OCI-LY1 (cell line): Measurements from ENCODE around the gene PHYHIPL.

Experiments
- H2AFZ ChIP-seq: fragments of 200-600 bp; sonication (generic), shearing (Covaris generic); 2 replicates; pipeline ENCODE4 v1.6.0; 2014; ENCODE audit warnings: antibody characterized with exemption, mild to moderate bottlenecking, low read length
- H3F3A ChIP-seq: fragments of 200-600 bp; sonication (generic), shearing (Covaris generic); 2 replicates; pipeline ENCODE4 v1.6.0; 2014; ENCODE audit warnings: mild to moderate bottlenecking, antibody characterized with exemption, low read length, moderate library complexity; ENCODE audit not compliant: insufficient read depth
- H3K27ac ChIP-seq: fragments of 200-600 bp; sonication (generic); 2 replicates; pipeline ENCODE4 v1.5.1; 2014; ENCODE audit warnings: low read length, mixed run types, mild to moderate bottlenecking, low read depth; ENCODE audit not compliant: poor library complexity, severe bottlenecking
- H3K27me3 ChIP-seq: fragments of 200-600 bp; sonication (generic); 2 replicates; pipeline ENCODE4 v1.6.0; 2014; ENCODE audit warnings: antibody characterized with exemption, mild to moderate bottlenecking, low read length, moderate library complexity; ENCODE audit not compliant: insufficient read depth
- H3K36me3 ChIP-seq: fragments of 200-600 bp; sonication (generic); 2 replicates; pipeline ENCODE4 v1.6.1; 2014; ENCODE audit warnings: mild to moderate bottlenecking, antibody characterized with exemption, low read length, moderate library complexity, mixed read lengths; ENCODE audit not compliant: insufficient read depth
- H3K4me1 ChIP-seq: fragments of 200-600 bp; sonication (generic); 2 replicates; pipeline ENCODE4 v1.5.1; 2014; ENCODE audit warnings: mild to moderate bottlenecking, low read length, moderate library complexity; ENCODE audit not compliant: insufficient read depth, severe bottlenecking
- H3K4me2 ChIP-seq: fragments of 200-600 bp; sonication (generic), shearing (Covaris generic); 2 replicates; pipeline ENCODE4 v1.6.1; 2014; ENCODE audit warnings: low read length
- H3K4me3 ChIP-seq: fragments of 200-600 bp; sonication (generic); 2 replicates; pipeline ENCODE4 v1.5.1; 2014; ENCODE audit warnings: low read length, low read depth, mild to moderate bottlenecking, mixed read lengths; ENCODE audit not compliant: poor library complexity, severe bottlenecking
- H3K79me2 ChIP-seq: fragments of 200-600 bp; shearing (Covaris generic); 2 replicates; pipeline ENCODE4 v1.6.1; 2016; ENCODE audit warnings: mixed run types, low read length, mixed read lengths; ENCODE audit not compliant: insufficient read depth
- H3K9ac ChIP-seq: fragments of 200-600 bp; sonication (generic), shearing (Covaris generic); 2 replicates; pipeline ENCODE4 v1.6.1; 2014; ENCODE audit warnings: mild to moderate bottlenecking, low read length, mixed read lengths
- H3K9me2 ChIP-seq: fragments of 200-600 bp; sonication (generic), shearing (Covaris generic); 2 replicates; pipeline ENCODE4 v1.6.1; 2014; ENCODE audit warnings: low read depth, mild to moderate bottlenecking, low read length, mixed read lengths
- H3K9me3 ChIP-seq: fragments of 200-600 bp; shearing (Covaris generic); 2 replicates; pipeline ENCODE4 v1.6.1; 2014; ENCODE audit warnings: low read length, mixed read lengths
- H4K20me1 ChIP-seq: fragments of 200-600 bp; sonication (generic), shearing (Covaris generic); 2 replicates; pipeline ENCODE4 v1.6.0; 2016; ENCODE audit warnings: mild to moderate bottlenecking, low read length; ENCODE audit not compliant: insufficient read depth
- CTCF ChIP-seq: fragments of 200-600 bp; sonication (generic), shearing (Covaris generic); IDR thresholded peaks from 2 replicates; pipeline ENCODE4 v1.5.1; 2017; ENCODE audit warnings: mild to moderate bottlenecking, antibody characterized with exemption, low read length, moderate library complexity, mixed read lengths
- EZH2 ChIP-seq: fragments of 200-600 bp; sonication (generic), shearing (Covaris generic); IDR thresholded peaks from 2 replicates; pipeline ENCODE4 v1.8.0; 2017; ENCODE audit warnings: borderline replicate concordance, mixed run types, mild to moderate bottlenecking, antibody characterized with exemption, low read length, moderate library complexity, mixed read lengths

PHYHIPL gene

GRCh38 chr10:59283456-59284091, 107.1 kb downstream of the PHYHIPL start:
- H2AFZ ChIP-seq = no peak overlapping the region
- no peak for TF ChIP-seq EZH2
- no peak for TF ChIP-seq CTCF
- H3K9me2 ChIP-seq = no peaks in the 10 kb centered on the region
- H3K9ac ChIP-seq = no peak overlapping the region
- no peak overlapping the region for H3K4me3 ChIP-seq
- no peaks in the 10 kb centered on the region for H3K36me3 ChIP-seq
- no peak overlapping the region for H3K27ac ChIP-seq
- no peaks in the 10 kb centered on the region for H3F3A ChIP-seq
- no peaks in the 10 kb centered on the region for H4K20me1 ChIP-seq
- H3K4me2 ChIP-seq = no peak overlapping the region
- H3K9me3 ChIP-seq = no peaks in the 10 kb centered on the region
- H3K79me2 ChIP-seq = no peaks in the 10 kb centered on the region
- H3K4me1 ChIP-seq = no peaks in the 10 kb centered on the region
- H3K27me3 ChIP-seq = no peaks in the 10 kb centered on the region

GRCh38 chr10:59284118-59284975, 107.9 kb downstream of the PHYHIPL start:
- no peaks in the 10 kb centered on the region for H3F3A ChIP-seq
- no peak overlapping the region for H3K4me3 ChIP-seq
- no peak overlapping the region for H2AFZ ChIP-seq
- no peak overlapping the region for H3K4me2 ChIP-seq
- H3K27me3 ChIP-seq = no peaks in the 10 kb centered on the region
- TF ChIP-seq CTCF (no peak), EZH2 (no peak)
- H4K20me1 ChIP-seq = no peaks in the 10 kb centered on the region
- H3K9me2 ChIP-seq = no peaks in the 10 kb centered on the region
- no peaks in the 10 kb centered on the region for H3K36me3 ChIP-seq
- no peak overlapping the region for H3K27ac ChIP-seq
- no peaks in the 10 kb centered on the region for H3K4me1 ChIP-seq
- no peaks in the 10 kb centered on the region for H3K9me3 ChIP-seq
- no peak overlapping the region for H3K9ac ChIP-seq
- H3K79me2 ChIP-seq = no peaks in the 10 kb centered on the region

DNA sequence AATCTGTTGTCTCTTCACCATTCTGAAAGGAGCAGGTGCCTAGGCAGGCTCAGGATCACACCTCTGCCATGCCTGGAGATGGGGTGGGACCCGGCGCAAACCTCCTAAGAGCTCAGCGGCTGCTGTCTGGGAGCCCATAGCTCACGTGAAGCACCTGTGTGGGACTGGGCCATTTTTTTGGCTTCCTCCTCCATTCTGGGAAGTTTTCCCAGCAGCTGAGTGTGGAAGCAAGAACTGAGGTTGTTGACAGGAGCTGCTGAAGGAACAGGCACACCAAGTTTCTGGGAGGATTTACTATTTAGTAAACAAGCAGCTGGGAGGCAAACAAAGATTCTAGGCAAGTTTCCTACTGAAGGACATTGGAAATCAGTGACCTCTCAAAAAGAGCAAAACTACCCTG, 108.6 kb downstream of the PHYHIPL start:
- H3K36me3 ChIP-seq = no peaks in the 10 kb centered on the region
- H3K4me2 ChIP-seq = no peak overlapping the region
- H3K27me3 ChIP-seq = no peaks in the 10 kb centered on the region
- H2AFZ ChIP-seq = no peak overlapping the region
- no peak overlapping the region for H3K4me3 ChIP-seq
- H3K79me2 ChIP-seq = no peaks in the 10 kb centered on the region
- H3K9me2 ChIP-seq = no peaks in the 10 kb centered on the region
- no peaks in the 10 kb centered on the region for H3K9me3 ChIP-seq
- no peak overlapping the region for H3K27ac ChIP-seq
- H3K9ac ChIP-seq = no peak overlapping the region
- H3F3A ChIP-seq = no peaks in the 10 kb centered on the region
- H3K4me1 ChIP-seq = no peaks in the 10 kb centered on the region
- no peaks in the 10 kb centered on the region for H4K20me1 ChIP-seq
- TF ChIP-seq CTCF = no peak
